Activated naive CD8-positive, alpha-beta T cell treated with anti-CD3 and anti-CD28 coated beads, Interleukin-2, amount 10 ng/mL, durations not matched to agents 7 days and 5 days (primary cell): ENCODE results near the gene EID3. TPM values are rescaled to one million over a fixed set of nuclear protein-coding genes. Genes with fewer than 3 reads are reported as not detected.

ENCODE experiments used
- ATAC-seq: fragments of 150-1000 bp; cut with Tn5 transposase; one replicate; pipeline ENCODE4 v1.10.0; 2021; ENCODE audit warnings: low read depth, moderate library complexity
- POLR2A ChIA-PET: fragments of 350-600 bp; sonication (Branson Sonifier 250); formaldehyde crosslinking; loops from one replicate; lab custom pipeline; 2021; ENCODE audit warnings: antibody characterized with exemption; lab: Charles Lee
- DNase-seq: peaks from one replicate; pipeline ENCODE4 v3.0.0; 2021
- H3K27ac Mint-ChIP-seq: one replicate; pipeline ENCODE4 v1.8.0; 2022; ENCODE audit warnings: mild to moderate bottlenecking, mixed read lengths
- H3K27me3 Mint-ChIP-seq: one replicate; pipeline ENCODE4 v1.8.0; 2022; ENCODE audit warnings: mild to moderate bottlenecking, moderate library complexity, mixed read lengths
- H3K36me3 Mint-ChIP-seq: one replicate; pipeline ENCODE4 v1.8.0; 2021; ENCODE audit warnings: mild to moderate bottlenecking, mixed read lengths
- H3K4me1 Mint-ChIP-seq: one replicate; pipeline ENCODE4 v1.8.0; 2021; ENCODE audit warnings: mixed read lengths
- H3K4me3 Mint-ChIP-seq: one replicate; pipeline ENCODE4 v1.8.0; 2022; ENCODE audit warnings: mild to moderate bottlenecking, moderate library complexity, mixed read lengths
- H3K9me3 Mint-ChIP-seq: one replicate; pipeline ENCODE4 v1.8.0; 2021; ENCODE audit warnings: mixed read lengths
- total RNA-seq, 2 experiments: library from RNA; stranded (reverse); gene quantifications; one replicate each; pipeline ENCODE4 v1.2.3, GENCODE V29; 2021

Gene EID3
- total RNA-seq, 2 experiments from 2014 or later: 6.9 to 7.3 TPM

DNA sequence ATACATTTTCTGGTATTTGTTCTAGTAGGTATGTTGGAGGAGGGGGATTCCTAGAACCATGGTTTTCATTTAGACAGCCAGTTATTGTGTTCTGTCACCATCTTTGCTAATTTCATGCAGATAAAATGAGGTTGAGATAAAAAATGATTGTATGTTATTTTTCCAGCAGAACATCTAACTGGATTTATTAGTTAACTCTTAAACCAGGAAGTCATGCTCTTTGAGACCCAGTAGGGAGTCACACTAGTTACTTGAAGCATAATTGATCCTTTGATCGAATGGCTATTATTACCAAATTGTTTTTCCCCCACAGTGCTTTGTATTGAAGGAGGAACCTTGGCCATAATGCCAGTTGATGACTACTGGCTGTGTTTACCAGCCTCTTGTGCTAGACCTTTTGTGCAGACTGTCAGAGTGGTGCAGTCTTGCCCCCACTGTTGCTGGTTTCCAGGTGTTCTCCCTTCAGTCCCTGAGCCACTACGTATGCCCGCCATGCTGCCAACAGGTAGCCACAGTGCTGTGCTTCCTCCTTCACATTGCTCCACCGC, 6.0 kb downstream of the EID3 start:
- peaks cover 25% of the 10 kb centered on the region for H3K36me3 Mint-ChIP-seq
- H3K27me3 Mint-ChIP-seq: no peaks in the 10 kb centered on the region
- peak overlapping the region; percentile 12 for H3K27ac Mint-ChIP-seq
- POLR2A ChIA-PET: no interaction called here
- peaks cover 29% of the 10 kb centered on the region for H3K4me1 Mint-ChIP-seq
- H3K9me3 Mint-ChIP-seq: no peaks in the 10 kb centered on the region
- H3K4me3 Mint-ChIP-seq: no peak overlapping the region
- ATAC-seq: no peak
- no peak for DNase-seq

DNA sequence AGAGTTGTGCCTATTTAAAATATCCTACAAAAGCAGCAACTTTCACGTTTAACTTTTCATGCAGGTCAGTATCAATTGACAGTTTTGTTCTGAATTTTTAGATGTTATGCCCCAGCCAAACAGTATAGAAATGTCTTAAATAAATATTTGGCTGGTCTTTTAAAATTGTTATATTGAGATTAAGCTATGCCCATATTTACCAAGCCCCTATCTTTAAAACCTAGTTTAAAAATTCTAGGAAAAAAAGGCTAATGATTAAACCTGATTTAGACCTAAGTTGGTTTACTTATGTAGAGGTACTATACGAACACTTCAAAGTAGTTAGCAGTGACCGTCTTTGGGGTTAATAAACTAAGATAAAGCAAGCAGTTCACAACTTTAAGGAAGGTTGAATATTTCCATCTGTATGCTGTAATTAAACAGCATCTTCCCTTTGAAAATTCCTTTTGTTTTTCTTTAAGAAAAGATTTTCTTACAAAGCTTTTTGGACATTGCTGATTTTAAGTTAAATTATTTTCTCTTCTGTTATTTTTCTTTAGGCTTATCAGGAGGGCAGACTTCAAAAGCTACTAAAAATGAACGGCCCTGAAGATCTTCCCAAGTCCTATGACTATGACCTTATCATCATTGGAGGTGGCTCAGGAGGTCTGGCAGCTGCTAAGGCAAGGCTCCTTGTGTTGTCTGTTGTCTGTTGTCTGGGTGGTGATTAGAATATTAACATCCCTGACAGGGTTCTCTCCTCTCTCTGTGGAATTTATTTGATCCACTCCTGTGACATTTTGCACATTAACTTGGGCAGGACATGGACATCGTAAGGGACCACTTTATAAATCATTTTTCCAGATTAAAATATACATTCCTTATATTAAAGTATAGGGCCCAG, 7.5 kb downstream of the EID3 start:
- no peaks in the 10 kb centered on the region for H3K9me3 Mint-ChIP-seq
- no peaks in the 10 kb centered on the region for H3K27me3 Mint-ChIP-seq
- DNase-seq: no peak
- peaks cover 20% of the 10 kb centered on the region for H3K4me1 Mint-ChIP-seq
- no peak for ATAC-seq
- H3K36me3 Mint-ChIP-seq: peaks cover 30% of the 10 kb centered on the region
- H3K4me3 Mint-ChIP-seq: no peak overlapping the region
- POLR2A ChIA-PET: no interaction called here
- H3K27ac Mint-ChIP-seq: no peak overlapping the region

DNA sequence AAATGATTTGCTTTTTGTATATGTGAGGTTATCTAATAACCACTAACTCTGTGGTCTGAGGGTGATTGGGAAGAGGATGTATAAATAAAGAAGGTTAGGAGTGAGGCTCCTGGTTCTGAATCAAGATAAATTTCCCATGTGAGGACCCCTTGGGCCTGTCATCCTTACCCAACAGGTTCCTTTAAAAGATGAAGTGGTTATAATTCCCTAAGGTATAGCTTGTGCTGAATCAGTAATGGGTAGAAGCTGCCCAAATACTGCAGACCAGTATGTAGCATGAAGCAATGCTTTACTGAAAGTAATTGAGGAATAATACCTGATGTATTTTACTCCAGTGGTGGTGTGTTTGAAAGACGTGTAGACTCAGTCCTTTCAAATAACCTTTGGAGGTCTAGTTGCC, 8.7 kb downstream of the EID3 start:
- no peaks in the 10 kb centered on the region for H3K27me3 Mint-ChIP-seq
- DNase-seq (no peak), ATAC-seq (no peak)
- no peaks in the 10 kb centered on the region for H3K9me3 Mint-ChIP-seq
- peaks cover 32% of the 10 kb centered on the region for H3K36me3 Mint-ChIP-seq
- no peak overlapping the region for H3K27ac Mint-ChIP-seq
- POLR2A ChIA-PET: no interaction called here
- peaks cover 15% of the 10 kb centered on the region for H3K4me1 Mint-ChIP-seq
- H3K4me3 Mint-ChIP-seq: no peak overlapping the region

DNA sequence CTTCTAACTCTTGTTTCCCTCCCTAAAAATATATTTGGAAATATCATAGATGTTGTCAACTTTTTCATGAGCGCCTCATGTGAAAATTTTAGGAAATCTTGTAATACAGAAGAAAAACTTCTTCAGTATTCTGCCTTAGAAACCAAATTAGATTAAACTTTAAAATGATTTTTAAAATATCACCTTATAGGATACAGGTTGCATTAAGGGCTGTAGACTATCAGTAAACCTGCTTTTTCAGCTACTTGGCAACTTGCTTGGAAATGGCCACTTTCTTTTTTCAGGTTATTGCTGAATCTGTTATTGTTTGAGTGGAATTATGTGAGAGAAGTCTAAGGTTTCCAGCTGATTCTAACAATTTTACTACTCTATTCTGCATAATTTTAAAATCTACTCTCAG, 9.1 kb downstream of the EID3 start:
- Mint-ChIP-seq H3K9me3 (no peaks in the 10 kb centered on the region), H3K27me3 (no peaks in the 10 kb centered on the region), H3K36me3 (peaks cover 32% of the 10 kb centered on the region), H3K4me1 (peaks cover 12% of the 10 kb centered on the region), H3K4me3 (no peak overlapping the region), H3K27ac (no peak overlapping the region)
- ATAC-seq (no peak), DNase-seq (no peak)
- POLR2A ChIA-PET: interaction anchor here (1.0 kb wide), 1 partner anchor 26 kb away, joined by 3 read pairs; no protein-coding TSS in a partner anchor

DNA sequence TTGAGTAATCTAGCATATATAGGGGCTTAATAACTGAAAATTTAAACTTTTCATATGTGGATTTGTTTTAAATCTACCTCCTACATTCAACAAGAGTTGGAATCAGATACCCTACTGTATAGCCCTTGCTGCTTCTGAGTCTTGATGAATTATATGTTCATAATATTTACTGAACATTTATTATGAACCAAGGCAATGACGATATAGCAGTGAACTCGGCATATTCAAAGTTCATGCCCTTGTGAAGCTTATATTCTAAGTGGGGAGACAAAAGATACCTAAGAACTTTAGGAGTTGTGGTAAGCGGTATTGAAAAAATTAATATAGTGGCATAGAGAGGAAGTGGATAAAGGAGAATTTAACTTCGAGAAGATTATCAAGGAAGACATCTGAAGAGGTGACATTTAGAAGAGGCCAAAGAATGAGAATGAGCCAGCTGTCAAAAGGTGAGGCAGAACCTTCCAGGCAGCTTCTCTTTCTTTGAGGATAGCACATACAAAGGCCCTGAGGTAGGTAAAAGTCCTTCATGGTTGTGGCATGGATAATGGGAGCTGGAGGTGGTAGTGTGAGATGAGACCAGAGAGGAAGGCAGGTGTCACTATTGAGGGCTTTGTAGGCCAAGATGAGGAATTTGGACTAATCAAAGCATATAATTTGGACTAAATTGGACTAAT, 10.2 kb downstream of the EID3 start:
- peaks cover 11% of the 10 kb centered on the region for H3K4me1 Mint-ChIP-seq
- no peaks in the 10 kb centered on the region for H3K9me3 Mint-ChIP-seq
- peaks cover 32% of the 10 kb centered on the region for H3K36me3 Mint-ChIP-seq
- H3K4me3 Mint-ChIP-seq: no peak overlapping the region
- no peaks in the 10 kb centered on the region for H3K27me3 Mint-ChIP-seq
- H3K27ac Mint-ChIP-seq: no peak overlapping the region
- DNase-seq: no peak
- POLR2A ChIA-PET: interaction anchor here (0.6 to 1.1 kb wide), 3 partner anchors 26 to 771 kb away, joined by 3 read pairs; no protein-coding TSS in a partner anchor
- no peak for ATAC-seq

DNA sequence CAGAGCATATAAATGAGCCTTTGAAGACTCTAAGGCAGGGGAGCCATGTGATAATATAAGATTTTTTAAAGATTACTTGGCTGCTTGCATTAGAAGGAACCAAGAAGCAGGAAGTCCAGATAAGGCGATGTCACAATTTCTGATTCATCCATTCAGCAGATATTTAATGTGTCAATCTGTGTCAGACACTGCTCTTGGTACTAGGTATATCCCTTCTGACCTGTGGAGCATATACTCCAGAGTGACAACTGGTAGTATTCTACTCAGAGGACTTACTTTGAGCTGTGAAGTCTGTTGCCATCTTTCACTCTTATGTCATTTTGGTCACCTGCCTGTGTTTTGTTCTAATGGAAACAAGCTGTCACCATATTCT, 10.7 kb downstream of the EID3 start:
- Mint-ChIP-seq H3K4me1 (peaks cover 10% of the 10 kb centered on the region), H3K27me3 (no peaks in the 10 kb centered on the region), H3K36me3 (peaks cover 31% of the 10 kb centered on the region), H3K4me3 (no peak overlapping the region), H3K9me3 (no peaks in the 10 kb centered on the region), H3K27ac (no peak overlapping the region)
- DNase-seq (no peak), ATAC-seq (peak; percentile 26)
- POLR2A ChIA-PET: interaction anchor here (0.6 to 1.1 kb wide), 2 partner anchors 27 to 770 kb away, joined by 3 read pairs; no protein-coding TSS in a partner anchor

DNA sequence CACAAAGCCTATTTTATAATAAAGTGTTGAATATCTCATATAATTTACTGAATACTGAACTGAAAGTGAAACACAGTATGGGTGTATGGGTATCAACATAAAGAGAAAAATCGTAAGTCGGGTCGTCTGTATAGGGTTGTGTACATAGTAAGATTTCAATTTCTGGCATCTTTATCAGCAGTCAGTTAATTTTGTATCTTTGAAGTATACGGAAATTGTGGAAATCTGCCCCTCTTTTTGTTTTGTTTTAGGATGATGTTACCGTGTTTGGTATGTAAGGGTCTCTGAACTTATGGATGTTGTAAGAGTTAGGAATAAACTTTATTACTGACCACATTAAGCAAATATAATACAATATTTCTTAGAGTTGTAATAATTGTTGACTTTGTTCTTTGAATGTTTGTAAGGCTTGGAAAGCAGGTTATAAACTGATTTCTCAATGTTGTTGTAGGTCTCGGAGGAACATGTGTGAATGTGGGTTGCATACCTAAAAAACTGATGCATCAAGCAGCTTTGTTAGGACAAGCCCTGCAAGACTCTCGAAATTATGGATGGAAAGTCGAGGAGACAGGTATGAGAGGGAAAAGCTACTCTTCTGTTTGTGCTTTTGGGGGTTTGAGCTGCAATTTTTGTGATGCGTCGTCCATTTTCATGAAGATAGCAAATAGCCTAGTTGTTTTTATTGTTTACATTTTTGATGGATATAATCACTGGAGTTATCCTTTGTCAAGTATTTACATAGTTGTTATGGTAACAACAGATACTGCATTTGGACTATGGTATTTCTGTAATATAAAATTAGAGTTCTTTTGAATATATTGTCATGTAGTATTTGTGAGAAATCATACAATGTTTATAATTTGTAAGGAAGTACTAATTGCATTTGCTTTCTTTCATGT, 12.0 kb downstream of the EID3 start:
- Mint-ChIP-seq H3K27ac (no peak overlapping the region), H3K36me3 (peaks cover 28% of the 10 kb centered on the region)

DNA sequence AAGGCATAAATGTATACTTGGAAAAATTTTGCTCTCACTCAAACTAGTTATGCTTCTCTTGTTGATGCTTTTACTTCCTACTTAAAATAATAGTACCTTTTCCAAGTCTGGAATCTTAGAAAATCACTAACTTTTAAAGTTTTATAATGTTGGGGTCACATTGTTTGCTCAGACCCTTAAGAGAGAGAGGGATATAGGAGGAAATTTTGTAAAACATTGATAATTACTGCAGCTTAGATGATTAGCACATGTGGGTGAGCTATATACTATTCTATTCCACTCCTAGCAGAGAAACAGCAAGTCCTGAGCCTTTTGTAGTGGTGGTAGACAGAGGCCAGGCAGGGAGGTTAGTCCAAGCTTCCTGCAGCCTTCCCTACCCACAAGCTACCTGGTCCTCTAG, 13.4 kb downstream of the EID3 start:
- DNase-seq: no peak
- Mint-ChIP-seq H3K4me3 (no peak overlapping the region), H3K4me1 (peaks cover 9% of the 10 kb centered on the region), H3K27ac (no peak overlapping the region), H3K9me3 (no peaks in the 10 kb centered on the region), H3K27me3 (no peaks in the 10 kb centered on the region), H3K36me3 (peaks cover 30% of the 10 kb centered on the region)
- ATAC-seq: no peak
- POLR2A ChIA-PET: no interaction called here

More for the DNA sequence above, 12.0 kb downstream of the EID3 start:
- Mint-ChIP-seq H3K27me3 (no peaks in the 10 kb centered on the region), H3K9me3 (no peaks in the 10 kb centered on the region), H3K4me1 (peaks cover 9% of the 10 kb centered on the region), H3K4me3 (no peak overlapping the region)
- no peak for ATAC-seq
- POLR2A ChIA-PET: no interaction called here
- DNase-seq: no peak

DNA sequence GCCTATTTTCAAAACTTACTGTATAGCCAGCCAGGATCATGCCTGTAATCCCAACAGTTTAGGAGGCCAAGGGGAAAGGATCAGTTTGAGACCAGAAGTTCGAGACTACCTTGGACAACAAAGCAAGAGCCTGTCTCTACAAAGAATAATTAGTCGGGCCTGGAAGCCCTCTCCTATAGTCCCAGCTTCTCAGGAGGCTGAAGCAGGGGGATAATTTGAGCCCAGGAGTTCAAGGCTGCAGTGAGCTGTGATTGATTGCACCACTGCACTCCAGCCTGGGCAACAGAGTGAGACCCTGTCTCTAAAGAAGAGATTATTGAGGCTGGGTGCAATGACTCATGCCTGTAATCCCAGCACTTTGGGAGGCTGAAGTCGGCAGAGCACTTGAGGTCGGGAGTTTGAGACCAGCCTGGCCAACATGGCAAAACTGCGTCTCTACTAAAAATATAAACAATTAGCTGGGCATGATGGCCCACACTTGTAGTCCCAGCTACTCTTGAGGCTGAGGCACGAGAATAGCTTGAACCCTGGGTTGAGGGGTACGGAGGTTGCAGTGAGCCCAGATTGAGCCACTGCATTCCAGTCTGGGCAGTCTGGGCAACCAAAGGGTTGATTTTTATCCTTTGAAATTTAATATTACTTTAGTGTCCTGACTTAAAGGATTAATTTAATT, 14.1 kb downstream of the EID3 start:
- no peak for DNase-seq
- H3K27ac Mint-ChIP-seq: no peak overlapping the region
- no peak overlapping the region for H3K4me3 Mint-ChIP-seq
- POLR2A ChIA-PET: no interaction called here
- no peak for ATAC-seq
- H3K36me3 Mint-ChIP-seq: peaks cover 32% of the 10 kb centered on the region
- H3K9me3 Mint-ChIP-seq: no peaks in the 10 kb centered on the region
- H3K27me3 Mint-ChIP-seq: no peaks in the 10 kb centered on the region
- H3K4me1 Mint-ChIP-seq: peaks cover 9% of the 10 kb centered on the region

DNA sequence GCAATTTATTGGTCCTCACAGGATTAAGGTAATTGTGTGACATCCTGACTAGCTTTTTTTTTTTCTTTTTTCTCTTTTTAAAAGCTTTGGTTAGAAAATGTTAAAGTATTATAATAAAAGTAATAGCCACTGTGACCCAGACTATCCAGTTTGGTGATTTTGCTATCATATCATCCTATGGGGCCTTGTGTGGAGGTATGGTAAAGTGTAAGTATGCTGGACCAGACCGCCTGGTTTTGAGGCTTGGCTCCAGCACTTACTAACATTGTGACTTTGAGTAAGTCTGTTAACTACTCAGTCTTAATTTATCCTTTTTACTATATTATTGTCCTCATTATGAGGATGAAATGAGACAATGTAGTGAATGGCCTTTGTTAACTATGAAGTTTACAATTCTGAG, 15.5 kb downstream of the EID3 start:
- peaks cover 4% of the 10 kb centered on the region for H3K4me1 Mint-ChIP-seq
- no peaks in the 10 kb centered on the region for H3K9me3 Mint-ChIP-seq
- H3K36me3 Mint-ChIP-seq: peaks cover 29% of the 10 kb centered on the region
- no peak overlapping the region for H3K27ac Mint-ChIP-seq
- no peak for ATAC-seq
- no peaks in the 10 kb centered on the region for H3K27me3 Mint-ChIP-seq
- no peak for DNase-seq
- POLR2A ChIA-PET: no interaction called here
- no peak overlapping the region for H3K4me3 Mint-ChIP-seq

DNA sequence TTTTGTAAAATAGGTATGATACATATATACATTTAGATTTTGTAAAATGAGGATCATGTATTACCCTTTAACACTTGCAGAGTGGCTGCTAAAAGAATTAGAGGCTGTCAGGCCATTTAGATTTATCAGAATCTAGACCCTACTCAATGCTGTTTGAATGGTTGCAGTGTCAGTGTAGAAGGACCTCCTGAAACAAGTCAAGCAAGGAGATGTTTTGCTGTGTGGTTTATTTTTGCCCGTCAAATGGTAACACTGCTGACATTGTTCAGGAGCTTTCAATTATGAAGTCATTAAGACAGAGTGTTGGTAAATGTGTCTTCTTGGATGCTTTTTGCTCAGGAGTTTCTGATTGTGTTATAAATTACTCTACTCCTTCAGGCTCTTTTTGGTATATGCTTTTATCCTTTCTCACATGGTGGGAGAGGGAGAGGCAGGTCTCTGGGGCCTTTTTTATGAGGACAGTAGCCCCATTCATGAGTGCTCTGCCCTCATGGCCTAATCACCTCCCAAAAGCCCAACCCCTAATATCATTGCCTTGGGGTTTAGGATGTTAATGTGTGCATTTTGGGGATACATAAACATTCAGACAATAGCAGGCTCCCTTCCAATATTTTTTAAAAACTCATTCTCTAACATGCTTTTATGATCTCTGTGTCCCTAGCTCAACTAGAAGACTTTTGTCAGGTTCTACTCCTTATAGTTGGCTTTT, 16.5 kb downstream of the EID3 start:
- no peak for DNase-seq
- POLR2A ChIA-PET: interaction anchor here (0.7 kb wide), 1 partner anchor 18 kb away, joined by 3 read pairs; no protein-coding TSS in a partner anchor
- no peak for ATAC-seq
- Mint-ChIP-seq H3K27ac (peak overlapping the region; percentile 15), H3K9me3 (no peaks in the 10 kb centered on the region), H3K36me3 (peaks cover 32% of the 10 kb centered on the region), H3K4me3 (no peak overlapping the region), H3K27me3 (no peaks in the 10 kb centered on the region), H3K4me1 (peaks cover 3% of the 10 kb centered on the region)

DNA sequence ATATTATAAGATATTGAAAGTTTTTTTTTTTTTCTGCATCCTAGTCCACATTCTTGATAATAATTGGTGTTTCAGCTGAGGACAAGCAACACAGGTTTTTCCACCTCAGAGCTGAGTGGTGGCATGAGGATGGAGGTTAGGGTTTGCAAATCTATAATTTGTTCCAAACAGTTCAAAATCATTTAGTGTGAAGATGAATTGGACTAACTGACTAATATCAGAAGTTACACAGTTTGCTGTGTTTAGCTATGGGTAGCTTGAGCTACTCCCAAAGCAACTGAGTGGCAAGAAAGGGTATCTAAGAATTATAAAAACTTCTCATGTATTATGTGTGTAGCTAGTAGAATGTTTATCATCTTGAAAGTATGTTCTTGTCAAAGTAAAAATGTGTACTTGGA, 17.1 kb downstream of the EID3 start:
- POLR2A ChIA-PET: interaction anchor here (0.7 kb wide), 2 partner anchors 18 to 46 kb away, joined by 3 read pairs; no protein-coding TSS in a partner anchor
- no peak for ATAC-seq
- peaks cover under 1% of the 10 kb centered on the region for H3K4me1 Mint-ChIP-seq
- no peak for DNase-seq
- H3K9me3 Mint-ChIP-seq: no peaks in the 10 kb centered on the region
- H3K4me3 Mint-ChIP-seq: no peak overlapping the region
- peaks cover 31% of the 10 kb centered on the region for H3K36me3 Mint-ChIP-seq
- H3K27me3 Mint-ChIP-seq: no peaks in the 10 kb centered on the region
- no peak overlapping the region for H3K27ac Mint-ChIP-seq
